ENCODE data around the gene TXLNG.

GRCh38 chrX:16853537-16853936 is 67.3 kb downstream of the TXLNG start:
- TF ChIP-seq TAF1 (IDR thresholded peaks at IDR 0.05; ENCODE audit: borderline replicate concordance, low read depth, low read length) (no peak), CTCF (IDR thresholded peaks at IDR 0.05) (no peak), MXI1 (IDR thresholded peaks at IDR 0.05; ENCODE audit: low read depth, low read length) (no peak), SIN3A (IDR thresholded peaks at IDR 0.05; ENCODE audit: borderline replicate concordance, low read depth, low read length) (no peak), ELF1 (IDR thresholded peaks at IDR 0.05) (no peak), ZBTB33 (IDR thresholded peaks at IDR 0.05; ENCODE audit: borderline replicate concordance, low read depth) (no peak), NRF1 (IDR thresholded peaks at IDR 0.05; ENCODE audit: low read depth, low read length) (no peak), MEF2A (IDR thresholded peaks at IDR 0.05; ENCODE audit: borderline replicate concordance, low read depth) (no peak), EZH2phosphoT487 (IDR thresholded peaks at IDR 0.05; ENCODE audit: borderline replicate concordance, low read depth) (no peak), REST (IDR thresholded peaks at IDR 0.05; ENCODE audit: low read depth, low read length) (no peak)
